HG02884 (cell line): ENCODE results near the gene PXYLP1.

Source experiments
- ATAC-seq: cut with Tn5 transposase; IDR thresholded peaks from one replicate; pipeline ENCODE4 v1.9.1; 2021; ENCODE audit warnings: mild to moderate bottlenecking, moderate library complexity; ENCODE audit not compliant: unreplicated experiment

PXYLP1 gene

DNA sequence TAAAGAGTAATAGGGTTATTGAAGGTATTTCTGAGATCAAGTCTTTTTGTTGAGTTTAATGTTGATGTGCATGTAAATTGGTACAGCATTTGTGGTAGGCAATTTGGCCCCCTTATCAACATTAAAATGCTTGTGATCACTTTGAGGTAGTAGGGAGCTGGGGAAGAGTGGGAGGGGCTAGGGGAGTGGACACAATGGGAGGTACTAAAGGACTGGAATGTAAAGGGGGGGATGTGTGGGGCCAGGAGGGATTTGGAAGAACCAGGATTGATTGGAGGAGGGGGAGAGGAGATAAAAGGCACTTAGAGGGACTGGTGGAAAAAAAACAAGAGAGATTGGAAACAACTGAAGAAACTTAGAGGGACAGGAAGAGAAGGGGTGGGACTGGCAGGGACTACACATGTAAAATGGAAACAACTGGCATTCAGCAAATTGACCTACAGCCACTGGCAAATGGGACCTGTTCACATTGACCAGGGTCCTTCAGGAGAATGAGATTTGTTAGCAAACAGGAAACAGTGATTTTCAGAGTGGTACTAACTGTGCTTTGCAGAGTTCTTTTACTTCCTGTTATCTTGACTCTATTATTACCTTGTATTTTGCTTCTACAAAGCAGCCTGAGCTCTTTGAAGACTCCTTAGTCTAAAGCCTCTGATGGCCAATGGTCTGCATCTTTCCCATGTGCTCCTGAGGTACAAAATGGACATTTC is 88.9 kb downstream of the PXYLP1 start:
- no peak for ATAC-seq

DNA sequence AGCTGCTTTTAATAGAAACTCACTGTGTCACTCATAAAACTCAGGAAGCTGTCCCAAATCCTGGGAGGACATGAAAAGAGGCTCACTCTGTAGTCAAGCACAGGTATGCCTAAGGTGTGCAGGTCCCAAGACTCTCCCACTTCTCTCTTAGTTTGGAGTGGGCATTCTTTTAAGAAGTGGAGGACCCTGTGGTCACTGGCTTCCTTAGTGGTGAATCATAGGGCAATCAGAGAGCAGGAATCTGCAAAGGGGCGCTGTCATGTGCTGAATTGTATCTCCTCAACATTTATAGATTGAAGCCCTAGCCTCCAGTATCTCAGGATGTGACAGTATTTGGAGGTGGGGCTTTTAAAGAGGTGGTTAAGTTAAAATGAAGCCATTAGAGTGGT is 89.5 kb downstream of the PXYLP1 start:
- no peak for ATAC-seq

DNA sequence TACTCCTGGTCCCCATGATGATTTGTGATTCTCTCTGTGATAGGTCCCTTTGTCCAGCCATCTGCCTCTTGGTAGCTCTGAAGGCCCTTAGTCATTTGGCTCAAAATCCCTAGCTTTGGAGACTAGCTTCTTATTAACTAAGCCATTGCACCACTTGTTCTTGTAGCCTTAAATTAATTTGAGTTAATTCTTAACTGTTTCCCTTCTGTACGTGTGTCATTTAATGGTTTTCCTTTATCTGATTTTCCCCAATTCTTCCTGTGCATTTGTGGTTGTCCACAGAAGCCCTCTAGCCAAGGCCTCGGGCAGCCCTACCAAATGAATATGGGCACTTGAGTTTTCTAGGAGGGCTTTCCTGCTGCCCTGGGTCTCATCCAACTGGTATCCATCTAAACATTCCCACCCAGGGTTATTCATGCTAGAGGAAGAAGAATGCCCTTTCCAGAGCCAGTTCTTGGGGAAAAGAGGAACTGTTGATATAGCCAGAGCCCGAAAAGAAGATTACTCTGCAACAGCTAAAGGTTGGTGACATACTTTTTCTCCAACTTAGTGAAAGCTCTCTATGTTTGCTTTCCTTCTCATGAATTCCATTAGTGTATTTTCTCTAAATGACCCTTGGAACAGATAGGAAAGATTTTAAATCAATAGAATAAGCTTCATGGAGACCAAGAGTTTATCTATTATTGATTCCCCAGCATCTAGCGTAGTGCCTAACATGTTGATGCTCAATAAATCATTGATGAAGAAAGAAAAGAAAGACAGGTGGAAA is 92.5 kb downstream of the PXYLP1 start:
- ATAC-seq, result no peak

DNA sequence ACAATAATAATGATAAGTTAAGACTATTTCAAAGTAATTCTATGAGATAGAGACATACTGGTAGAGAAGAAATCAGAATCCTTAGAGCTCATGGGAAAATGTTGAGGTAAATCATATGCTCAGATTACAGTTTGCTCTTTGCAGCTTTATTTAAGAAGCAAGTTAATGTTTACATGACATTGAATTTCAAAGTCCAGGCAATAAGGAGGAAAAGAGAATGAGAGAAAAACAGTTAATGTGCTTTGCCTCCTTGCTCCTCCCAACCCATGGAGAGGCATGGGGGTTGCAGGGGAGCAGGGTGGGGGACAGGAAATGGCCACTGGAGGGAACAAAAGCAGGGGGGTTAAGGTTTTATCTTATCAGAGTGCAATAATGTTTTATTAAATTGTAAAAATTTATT is 94.5 kb downstream of the PXYLP1 start:
- ATAC-seq, result no peak

DNA sequence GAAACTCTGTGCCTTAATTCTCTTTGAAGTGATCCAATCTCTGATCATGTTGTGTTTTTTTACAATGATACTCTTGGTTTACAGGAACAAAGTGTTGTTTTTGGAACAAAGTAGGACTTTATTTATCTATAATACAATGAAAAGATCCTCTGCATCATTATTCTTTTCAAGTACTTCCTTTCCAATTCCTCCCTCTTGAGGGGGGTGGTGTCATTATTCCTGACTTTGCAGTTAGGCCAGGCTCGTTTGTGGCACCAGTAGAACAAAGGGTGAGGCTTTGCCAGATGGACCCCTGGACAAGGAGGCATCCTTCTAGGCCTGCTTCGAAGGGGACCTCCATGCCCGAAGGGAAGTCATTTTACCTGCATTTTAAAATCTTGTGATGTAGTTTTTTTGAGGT is 95.0 kb downstream of the PXYLP1 start:
- ATAC-seq, result no peak

DNA sequence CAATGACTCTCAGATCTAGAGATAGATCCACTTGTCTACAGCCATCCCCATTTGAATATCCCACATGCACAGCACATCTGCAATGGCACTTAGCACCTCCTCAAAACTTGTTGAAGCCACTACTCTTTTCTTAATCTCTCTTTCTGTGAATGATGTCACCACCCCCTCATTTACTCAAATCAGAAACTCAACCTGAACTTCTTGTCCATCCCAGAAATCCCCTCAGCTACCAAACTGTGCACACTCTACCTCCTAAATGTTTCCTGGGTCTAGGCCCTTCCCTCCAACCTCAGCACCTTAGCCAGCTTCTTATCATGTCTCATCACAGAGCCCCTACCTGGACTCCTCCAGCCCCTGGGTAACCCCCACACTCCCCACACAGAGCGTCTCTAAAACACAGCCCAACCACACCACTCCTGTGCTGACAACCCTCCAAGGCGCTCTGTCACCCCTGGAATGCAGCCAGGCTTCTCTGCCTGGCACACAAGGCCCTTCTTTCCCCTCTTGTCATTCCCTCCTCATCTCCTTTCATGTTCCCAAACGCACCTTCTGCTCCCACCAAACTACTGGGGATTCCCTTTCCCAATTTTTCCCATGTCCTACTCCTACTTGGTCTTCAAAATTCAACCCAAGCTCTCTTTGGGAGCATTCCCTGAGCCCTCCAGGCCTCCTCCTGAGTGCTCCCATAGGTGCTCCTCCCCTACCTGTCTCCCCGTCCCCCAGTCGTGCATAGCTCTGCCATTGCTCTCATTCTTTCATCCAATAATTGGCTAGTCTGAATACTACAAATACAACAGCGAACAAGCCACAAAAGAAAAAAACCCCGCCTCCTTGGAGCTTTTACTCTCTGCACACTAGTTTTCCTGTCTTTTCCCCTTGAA is 96.9 kb downstream of the PXYLP1 start:
- ATAC-seq, result peak; percentile 60

DNA sequence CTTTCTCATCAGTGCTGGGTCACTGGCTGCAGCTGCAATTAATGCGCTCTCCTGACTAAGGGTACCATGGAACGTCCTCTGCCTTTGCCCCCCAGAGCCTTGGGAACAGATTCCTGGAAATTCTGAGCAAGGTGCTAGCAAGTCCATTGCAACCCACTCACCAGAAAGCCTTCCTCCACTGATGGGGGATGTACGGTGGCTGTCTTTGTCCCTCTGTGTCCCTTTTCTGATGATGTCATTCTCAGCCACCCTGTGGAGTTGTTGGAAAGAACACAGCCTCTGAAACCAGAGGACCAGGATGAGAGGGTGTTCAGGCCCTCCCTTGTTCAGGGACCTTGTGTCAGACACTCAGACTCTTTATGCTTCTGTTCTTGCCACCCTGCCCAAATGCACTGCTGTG is 98.6 kb downstream of the PXYLP1 start:
- ATAC-seq, result no peak

DNA sequence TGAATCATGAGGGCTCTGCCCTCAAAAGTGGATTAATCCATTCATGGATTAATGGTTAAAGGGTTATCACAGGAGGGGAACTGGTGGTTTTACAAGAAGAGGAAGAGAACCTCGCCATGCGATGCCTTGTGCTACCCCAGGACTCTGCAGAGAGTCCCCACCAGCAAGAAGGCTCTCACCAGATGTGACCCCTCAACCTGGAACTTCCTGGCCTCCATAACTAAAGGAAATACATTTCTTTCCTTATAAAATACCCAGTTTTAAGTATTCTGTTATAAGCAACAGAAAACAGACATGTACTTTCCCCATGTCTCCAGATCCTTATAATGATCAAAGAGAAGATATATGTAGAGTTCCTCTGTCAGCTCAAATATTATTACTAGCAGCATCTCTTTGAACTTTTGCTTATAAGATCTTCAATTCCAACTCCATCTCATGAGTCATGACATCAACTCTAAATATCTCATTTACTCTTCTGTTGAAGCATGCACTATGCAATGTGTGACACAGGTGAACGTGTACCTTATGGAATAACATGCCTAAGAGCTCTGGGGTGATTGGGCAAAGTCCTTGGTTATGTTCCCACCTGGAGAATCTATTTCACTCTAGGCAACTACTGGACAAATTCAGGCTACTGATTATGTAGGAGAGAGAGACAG is 99.2 kb downstream of the PXYLP1 start:
- ATAC-seq, result no peak

DNA sequence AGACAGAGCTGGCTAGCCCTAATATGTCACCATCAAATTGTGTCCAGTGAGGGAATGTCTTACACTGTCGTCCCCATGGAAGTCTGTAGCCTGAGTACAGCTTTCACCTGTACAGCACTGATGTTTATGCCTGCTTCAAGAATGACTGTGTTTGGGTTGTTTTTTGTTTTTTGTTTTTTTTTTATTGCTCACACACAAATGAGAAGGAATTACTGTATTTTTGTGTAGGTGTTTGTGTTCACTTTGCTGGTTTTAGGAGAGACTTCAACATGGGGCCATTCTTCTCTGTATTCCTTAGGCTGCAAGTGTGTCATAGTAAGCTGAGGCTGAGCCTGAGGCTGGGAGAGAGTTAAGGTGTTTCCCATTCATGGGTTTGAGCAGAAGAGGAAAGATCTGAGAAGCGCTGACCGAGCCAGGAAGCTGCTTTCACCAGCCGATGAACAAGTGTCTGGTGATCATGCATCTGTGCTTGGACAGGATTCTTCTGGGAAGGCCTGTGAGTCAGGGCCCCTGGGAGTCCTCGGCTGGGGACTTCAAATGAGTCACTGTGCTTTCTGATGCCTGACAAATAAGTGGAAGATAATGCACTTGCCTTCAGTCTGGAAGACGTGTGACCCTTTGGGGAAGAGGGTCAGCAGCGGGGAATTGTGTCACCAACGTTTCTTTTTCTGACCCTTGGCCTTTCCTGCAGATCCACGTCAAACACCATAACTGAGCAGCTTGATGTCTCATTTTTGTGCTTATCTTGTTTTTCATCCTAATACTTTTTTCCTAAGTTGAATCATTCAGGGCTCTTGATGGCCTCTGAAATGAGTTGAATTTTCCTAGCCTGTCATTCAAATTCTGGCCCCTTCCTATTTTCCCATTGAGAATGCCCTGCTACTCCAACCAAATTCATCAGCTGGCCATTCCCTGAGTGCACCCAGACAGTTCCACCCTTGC is 100.0 kb downstream of the PXYLP1 start:
- no peak for ATAC-seq

DNA sequence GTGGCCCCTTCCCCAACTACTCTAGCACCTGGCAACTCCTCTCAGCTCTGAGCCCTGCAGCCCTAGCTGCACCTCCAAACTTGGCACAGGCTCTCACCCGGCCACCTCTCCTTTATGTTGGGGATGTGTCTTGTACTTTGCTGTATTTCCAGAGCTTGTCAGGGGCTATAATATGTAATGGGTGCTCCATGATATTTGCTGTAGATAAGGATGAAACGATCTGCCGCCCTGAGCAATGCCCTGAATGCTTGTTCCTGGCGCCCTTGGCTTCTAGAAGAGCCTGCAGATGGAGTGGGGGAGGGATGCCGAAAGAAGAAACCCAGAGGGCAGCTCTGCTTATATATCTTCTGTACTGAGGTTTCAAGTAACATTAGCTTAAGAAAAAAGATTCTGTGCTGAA is 100.8 kb downstream of the PXYLP1 start:
- no peak for ATAC-seq

DNA sequence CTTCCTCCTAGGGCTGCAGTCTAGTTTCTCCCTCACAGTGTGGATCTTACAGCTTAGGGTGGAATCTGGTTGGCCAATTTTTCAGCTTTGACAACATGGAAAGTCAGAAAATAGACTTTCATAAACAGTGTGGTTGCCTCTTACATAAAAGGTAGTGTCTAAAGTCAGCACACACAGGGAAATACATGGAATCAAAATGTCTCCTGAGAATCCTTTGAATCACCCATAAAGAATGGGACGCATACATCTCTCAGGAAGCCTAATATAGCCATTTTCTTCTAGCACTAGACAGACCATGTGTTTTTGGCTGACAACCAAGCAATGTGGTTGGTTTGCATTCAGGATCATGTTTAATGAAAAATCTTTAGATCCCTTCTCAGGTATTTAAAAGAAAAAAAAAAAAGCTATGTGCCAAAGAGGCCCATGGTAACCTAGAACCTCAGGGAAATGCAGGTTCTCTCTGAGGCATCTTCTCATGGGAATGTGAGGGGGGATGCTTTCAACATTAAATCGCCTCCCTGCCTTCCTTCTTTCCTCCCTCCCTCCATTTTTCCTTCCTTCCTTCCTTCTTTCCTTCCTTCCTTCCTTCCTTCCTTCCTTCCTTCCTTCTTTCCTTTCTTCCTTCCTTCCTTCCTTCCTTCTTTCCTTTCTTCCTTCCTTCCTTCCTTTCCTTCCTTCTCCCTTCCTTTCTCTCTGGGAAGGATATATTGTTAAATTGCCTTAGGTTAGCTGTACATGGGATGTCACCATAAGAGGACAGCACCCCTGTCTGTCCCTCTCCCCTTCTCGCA is 102.4 kb downstream of the PXYLP1 start:
- no peak for ATAC-seq

DNA sequence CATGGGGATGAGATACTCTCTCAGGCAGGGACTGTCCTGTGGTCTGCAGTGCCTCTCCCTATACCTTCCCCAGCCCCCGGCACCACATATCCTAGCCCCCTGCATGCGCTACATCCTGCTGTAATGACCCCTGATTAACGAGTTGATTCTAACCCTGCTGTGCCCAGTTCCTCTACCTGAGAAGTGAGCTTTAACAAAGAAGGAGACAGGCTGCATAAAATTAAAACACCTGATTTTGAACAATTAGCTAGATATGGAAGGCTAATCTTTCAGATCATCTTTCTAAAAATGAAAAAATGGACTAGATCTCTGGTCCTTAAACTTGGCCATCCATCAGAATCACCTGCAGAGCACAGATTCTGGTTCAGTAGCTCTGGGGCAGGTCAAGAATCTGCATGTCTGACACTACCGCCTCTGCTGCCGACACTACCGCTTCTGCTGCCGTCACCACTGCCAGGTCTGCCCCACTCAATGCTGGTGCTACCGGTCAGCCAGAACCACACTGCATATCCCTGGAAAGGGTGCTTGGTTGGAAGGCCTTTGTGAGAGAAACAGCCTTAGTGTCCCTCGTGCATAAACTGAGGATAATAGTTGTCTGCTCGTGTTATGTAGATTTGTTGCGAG is 103.1 kb downstream of the PXYLP1 start:
- no peak for ATAC-seq

DNA sequence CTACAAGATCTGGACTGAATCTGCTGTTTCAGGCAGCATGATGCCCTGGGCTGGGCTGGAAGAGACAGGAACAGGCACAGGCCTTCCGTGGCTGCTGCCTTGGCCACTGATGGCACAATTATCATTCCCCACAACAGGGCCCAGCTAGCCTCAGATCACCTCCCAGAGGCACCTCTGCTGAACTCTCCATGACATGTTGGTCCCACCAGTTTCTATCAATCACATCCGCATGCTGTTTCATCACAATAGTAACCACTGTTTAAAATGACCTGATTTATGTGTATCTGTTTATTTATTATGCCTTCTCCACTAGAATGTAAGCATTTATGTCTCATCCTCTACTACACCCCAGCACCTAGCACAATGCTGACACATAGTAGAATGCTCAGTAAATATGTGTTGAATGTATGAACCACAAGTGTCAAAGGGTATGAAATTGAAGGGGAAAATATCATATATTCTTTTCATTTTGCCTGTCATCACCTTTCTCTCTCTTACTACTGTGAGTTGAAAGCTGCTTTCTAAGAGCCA is 104.0 kb downstream of the PXYLP1 start:
- ATAC-seq, result no peak

DNA sequence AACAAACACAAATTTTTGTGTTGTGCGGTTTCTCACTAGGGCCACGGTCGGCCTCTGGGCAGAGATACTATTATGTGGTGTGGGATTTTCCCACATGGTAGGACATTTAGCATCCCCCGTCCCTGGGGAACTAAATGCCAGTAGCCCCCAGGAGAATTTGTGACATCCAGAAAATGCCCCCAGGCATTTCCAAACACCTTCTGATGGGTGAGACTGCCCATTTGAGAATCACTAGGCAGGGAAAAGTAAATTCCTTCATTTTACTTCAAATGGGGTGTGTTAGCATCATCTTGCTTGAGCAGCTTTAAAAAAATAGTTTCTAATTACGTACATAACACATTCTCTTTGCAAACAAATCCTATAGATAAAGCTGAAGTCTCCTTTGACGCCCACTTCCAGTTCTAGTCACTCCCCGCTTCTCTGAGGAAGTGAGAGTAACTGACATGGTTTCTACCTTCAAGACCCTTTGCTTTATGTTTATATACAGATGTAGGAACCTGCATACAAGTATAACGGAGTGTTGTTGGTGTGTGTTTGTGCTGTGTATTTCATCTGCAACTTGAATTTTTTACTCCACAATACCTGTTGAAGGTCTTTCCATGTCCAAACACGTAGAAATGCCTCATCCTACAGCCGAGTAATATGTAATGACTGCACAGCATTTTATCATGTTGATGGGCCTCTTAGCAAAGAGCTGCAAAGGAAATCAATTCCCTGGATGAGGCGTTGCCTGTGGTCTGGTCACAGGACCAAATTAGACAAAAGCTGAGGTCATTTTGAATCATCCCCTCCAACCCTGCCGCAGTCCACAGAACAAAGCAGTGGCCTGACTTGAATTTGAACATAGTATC is 105.3 kb downstream of the PXYLP1 start:
- ATAC-seq, result peak; percentile 83

DNA sequence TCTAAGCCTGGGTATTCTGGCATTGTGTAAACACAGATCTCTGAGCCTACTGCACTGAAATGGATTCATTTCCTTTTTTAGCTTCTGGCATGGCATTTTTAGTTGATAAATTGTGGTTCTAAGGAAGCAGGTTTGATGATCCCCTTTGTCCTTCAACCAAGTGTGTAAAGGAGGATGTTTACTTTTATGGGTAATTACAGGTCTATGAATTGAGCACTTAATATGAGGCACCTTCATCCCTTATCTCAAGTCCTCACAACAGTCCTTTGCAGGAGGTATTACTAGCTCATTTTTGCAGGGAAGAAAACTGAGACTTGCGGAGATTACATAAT is 105.9 kb downstream of the PXYLP1 start:
- no peak for ATAC-seq

DNA sequence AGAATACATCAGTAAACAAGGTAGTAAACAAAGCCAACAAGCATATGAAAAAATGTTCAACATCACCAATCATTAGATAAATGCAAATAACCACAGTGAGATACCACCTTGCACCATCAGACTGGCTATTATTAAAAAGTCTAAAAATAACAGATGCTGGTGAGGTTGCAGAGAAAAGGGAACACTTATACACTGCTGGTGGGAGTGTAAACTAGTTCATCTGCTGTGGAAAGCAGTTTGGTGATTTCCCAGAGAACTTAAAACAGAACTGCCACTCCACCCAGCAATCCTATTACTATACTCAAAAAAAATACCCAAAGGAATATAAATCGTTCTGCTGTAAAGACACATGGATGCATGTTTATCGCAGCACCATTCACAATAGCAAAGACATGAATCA is 106.4 kb downstream of the PXYLP1 start:
- no peak for ATAC-seq

DNA sequence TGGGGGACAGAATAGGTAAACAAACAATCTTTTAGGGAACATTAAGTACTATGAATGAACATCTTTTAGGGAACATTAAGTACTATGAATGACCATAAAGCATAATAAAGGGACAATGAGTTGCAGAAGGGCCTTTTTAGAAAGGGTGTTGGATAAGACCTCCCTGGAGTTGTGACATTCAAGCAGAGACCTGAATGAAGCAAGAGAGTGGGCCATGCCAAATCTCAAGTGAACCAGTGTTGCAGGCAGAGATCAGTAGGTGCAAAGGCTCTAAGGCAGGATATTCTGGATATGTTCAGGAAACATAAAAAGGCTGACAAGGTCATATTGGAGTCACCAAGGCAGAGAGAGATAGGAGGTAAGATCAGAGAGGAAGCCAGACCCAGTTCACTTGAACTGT is 107.3 kb downstream of the PXYLP1 start:
- ATAC-seq, result no peak

DNA sequence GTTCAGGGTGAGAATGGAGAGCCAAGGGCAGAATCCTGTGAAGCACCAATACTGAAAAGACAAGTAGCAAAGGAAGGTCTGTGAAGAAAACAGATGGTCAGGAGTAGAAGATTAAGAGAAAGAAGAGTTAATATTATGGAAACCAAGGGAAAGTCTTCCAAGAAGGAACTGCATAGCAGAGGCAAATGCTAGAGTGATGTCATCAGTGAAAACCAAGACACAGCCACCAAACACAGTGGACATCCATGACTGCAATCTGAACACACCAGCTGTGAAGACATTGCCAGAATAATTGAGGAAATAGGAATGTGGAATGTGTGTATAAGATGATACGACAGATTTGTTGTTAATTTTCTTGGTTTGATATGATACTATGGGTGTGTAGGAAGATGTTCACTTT is 109.9 kb downstream of the PXYLP1 start:
- no peak for ATAC-seq
